CD8-positive, alpha-beta memory T cell (primary cell): Measurements from ENCODE around the gene TPM2. TPM values are rescaled to one million over a fixed set of nuclear protein-coding genes. Genes with fewer than 3 reads are reported as not detected.

ENCODE experiments used
- CTCF ChIA-PET: fragments of 350-600 bp; sonication (Branson Sonifier 250); formaldehyde crosslinking; loops from one replicate; lab custom pipeline; 2021; ENCODE audit warnings: antibody characterized with exemption; lab: Charles Lee
- POLR2A ChIA-PET: fragments of 350-600 bp; sonication (Branson Sonifier 250); formaldehyde crosslinking; loops from one replicate; lab custom pipeline; 2021; ENCODE audit warnings: antibody characterized with exemption; lab: Charles Lee
- DNase-seq, 5 donors: peaks; one replicate each; pipeline versions ENCODE4 v3.0.0 to v3.0.0-alpha.2; 2020 to 2022; ENCODE audit warnings: mixed read lengths in 1 of 5
- H3K27ac ChIP-seq: one replicate; pipeline ENCODE4 v1.7.0; 2013; ENCODE audit warnings: low read depth, mild to moderate bottlenecking, low read length, moderate library complexity
- H3K27me3 ChIP-seq: 2 replicates; pipeline ENCODE4 v1.7.0; 2013; ENCODE audit warnings: low read length, mild to moderate bottlenecking; ENCODE audit not compliant: insufficient read depth, poor library complexity, severe bottlenecking
- H3K36me3 ChIP-seq: 2 replicates; pipeline ENCODE4 v1.7.0; 2013; ENCODE audit warnings: mild to moderate bottlenecking, low read length, moderate library complexity; ENCODE audit not compliant: insufficient read depth
- H3K4me1 ChIP-seq: 2 replicates; pipeline ENCODE4 v1.7.0; 2013; ENCODE audit warnings: mild to moderate bottlenecking, low read length, moderate library complexity; ENCODE audit not compliant: insufficient read depth
- H3K4me3 ChIP-seq: 2 replicates; pipeline ENCODE4 v1.7.0; 2013; ENCODE audit warnings: mild to moderate bottlenecking, low read length
- H3K9me3 ChIP-seq: 2 replicates; pipeline ENCODE4 v1.7.0; 2013; ENCODE audit warnings: mild to moderate bottlenecking, low read length
- H3K27ac Mint-ChIP-seq, 8 donors: one replicate each; pipeline ENCODE4 v1.8.0; 2020 to 2021; ENCODE audit warnings: mixed read lengths in 8 of 8, mild to moderate bottlenecking in 6 of 8, inconsistent platforms in 3 of 8, moderate library complexity in 3 of 8
- H3K27me3 Mint-ChIP-seq, 2 donors: one replicate each; pipeline ENCODE4 v1.8.0; 2020 to 2021; ENCODE audit warnings: mixed read lengths in 2 of 2, mild to moderate bottlenecking in 1 of 2, moderate library complexity in 1 of 2
- H3K36me3 Mint-ChIP-seq, 3 donors: one replicate each; pipeline ENCODE4 v1.8.0; 2020 to 2021; ENCODE audit warnings: mixed read lengths in 3 of 3, inconsistent platforms in 1 of 3, mild to moderate bottlenecking in 1 of 3
- H3K4me1 Mint-ChIP-seq, 3 donors: one replicate each; pipeline ENCODE4 v1.8.0; 2020 to 2021; ENCODE audit warnings: mixed read lengths in 3 of 3, inconsistent platforms in 1 of 3, mild to moderate bottlenecking in 1 of 3
- H3K4me3 Mint-ChIP-seq, 7 donors: one replicate each; pipeline ENCODE4 v1.8.0; 2020 to 2021; ENCODE audit warnings: mixed read lengths in 7 of 7, mild to moderate bottlenecking in 6 of 7, moderate library complexity in 4 of 7, inconsistent platforms in 2 of 7
- H3K9me3 Mint-ChIP-seq, 5 donors: one replicate each; pipeline ENCODE4 v1.8.0; 2020 to 2022; ENCODE audit warnings: mixed read lengths in 5 of 5, mild to moderate bottlenecking in 3 of 5, moderate library complexity in 2 of 5, inconsistent platforms in 1 of 5
- polyA plus RNA-seq: library from polyadenylated mRNA; unstranded; fragments of 300-500 nt; fragmentation: Illumina TruSeq; gene quantifications from one replicate; pipeline ENCODE4 v1.2.3, GENCODE V29; 2021
- total RNA-seq, 2 experiments: library from RNA; stranded (reverse); gene quantifications; one replicate each; pipeline ENCODE4 v1.2.3, GENCODE V29; 2021

Gene TPM2
- total and polyA plus RNA-seq, 3 experiments from 2014 or later = 0.22 to 7.3 (median 6.6) TPM

DNA sequence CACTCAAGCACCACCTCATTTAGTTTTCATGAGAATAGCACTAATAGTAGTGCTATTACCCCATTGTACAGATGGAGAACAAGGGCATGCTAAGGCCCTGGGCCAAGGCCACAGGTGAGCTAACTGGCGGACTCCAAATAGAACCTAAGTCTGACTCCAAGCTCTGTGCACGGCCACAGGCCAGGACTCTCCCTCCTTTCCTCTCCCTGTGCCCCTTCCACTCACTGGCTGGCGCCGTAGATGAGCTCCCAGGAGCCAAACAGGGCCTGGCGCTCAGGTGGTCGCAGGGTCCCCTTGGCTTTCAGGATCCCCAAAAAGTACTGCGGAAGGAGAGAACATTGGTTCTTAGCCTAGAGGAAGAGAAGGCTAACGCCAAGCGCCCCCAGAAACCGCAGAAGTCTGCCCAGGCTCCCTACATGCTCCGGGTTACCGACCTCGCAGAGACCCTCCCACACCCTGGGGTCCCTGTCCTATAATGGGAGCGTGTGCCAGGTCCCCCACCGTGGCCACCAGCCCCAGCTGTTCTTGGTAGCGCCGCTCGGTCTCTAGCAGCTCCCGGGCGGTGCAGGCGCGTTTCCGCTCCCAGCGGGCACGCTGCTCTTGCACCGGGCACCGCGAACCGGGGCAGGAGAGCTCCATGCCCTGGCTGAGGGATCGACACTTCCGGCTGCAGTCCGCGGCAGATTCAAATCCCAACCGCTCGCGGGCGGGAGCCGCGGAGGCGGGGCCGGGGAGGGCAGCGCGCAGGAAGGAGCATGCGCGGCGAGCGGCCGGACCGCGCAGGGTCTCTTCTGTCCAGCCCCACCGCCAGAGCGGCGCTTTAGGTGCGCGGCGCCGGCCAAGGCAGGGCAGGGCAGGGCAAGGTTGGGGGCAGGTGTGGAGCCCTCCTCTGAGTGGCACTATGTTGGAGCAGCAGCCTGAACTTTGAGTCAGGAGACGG is 24.9 kb downstream of the TPM2 start, which contains the start of gene ARHGEF39:
Gene ARHGEF39, minus strand, starts transcription at position 665 of the 940 bp plus-strand sequence. Its CDS starts 26 bp downstream, at position 639.
- Histone ChIP-seq H3K4me3 (peak within 1 kb of the TSS; percentile 84), H3K27me3 (no peaks in the 10 kb centered on the region), H3K27ac (peak within 1 kb of the TSS; percentile 39), H3K4me1 (peaks cover 52% of the 10 kb centered on the region), H3K36me3 (peaks cover 10% of the 10 kb centered on the region), H3K9me3 (no peaks in the 10 kb centered on the region)
- H3K4me3 Mint-ChIP-seq = peak within 1 kb of the TSS; percentile 87 to 91 (median 89)
- no peaks in the 10 kb centered on the region for H3K9me3 Mint-ChIP-seq
- ChIA-PET CTCF (interaction anchor here (0.7 to 8.6 kb wide), 16 partner anchors 7 to 92 kb away, joined by 3 to 82 read pairs (median 6); partner anchors contain the start of genes CCDC107 and RMRP), POLR2A (interaction anchor here (0.8 to 2.1 kb wide), 6 partner anchors 18 to 562 kb away, joined by 3 to 6 read pairs (median 4); partner anchors contain the start of genes CREB3, STOML2, TESK1 and TLN1)
- H3K27ac Mint-ChIP-seq = peak within 1 kb of the TSS; percentile 73 to 100 (median 97)
- peak; percentile 60 to 79 (median 71) for DNase-seq
- H3K4me1 Mint-ChIP-seq = peaks cover 53 to 68% (median 64%) of the 10 kb centered on the region in 3 donors
- H3K36me3 Mint-ChIP-seq = peaks cover 5 to 18% (median 13%) of the 10 kb centered on the region in 3 donors
- peaks cover 0 to 2% of the 10 kb centered on the region in 2 donors for H3K27me3 Mint-ChIP-seq

DNA sequence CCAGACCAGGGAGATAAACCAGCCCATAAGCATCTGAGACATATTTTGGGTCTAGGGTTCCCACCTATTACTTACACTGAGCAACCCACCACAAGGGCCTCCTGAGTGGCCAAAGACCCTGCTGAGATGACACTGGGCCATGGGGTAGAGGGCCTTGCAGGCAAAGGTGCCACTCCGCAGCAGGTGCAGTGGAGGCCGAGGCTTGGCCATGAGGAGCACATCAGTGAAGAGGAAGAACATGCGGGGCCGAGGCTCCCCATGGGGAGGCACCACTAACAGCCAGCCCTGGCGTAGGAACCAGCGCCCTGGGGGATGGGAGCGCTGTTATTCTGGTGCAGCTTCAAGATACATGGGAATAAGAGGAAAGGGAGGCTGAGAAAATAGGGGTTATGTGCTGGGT is 27.3 kb downstream of the TPM2 start:
- POLR2A ChIA-PET = interaction anchor here (1.1 kb wide), 1 partner anchor 59 kb away, joined by 3 read pairs; no protein-coding TSS in a partner anchor
- Mint-ChIP-seq H3K9me3 (peaks cover 0 to 6% (median 4%) of the 10 kb centered on the region in 5 donors), H3K27ac (peak overlapping the region; percentile 83 to 100 (median 99)), H3K27me3 (peaks cover 4 to 10% of the 10 kb centered on the region in 2 donors), H3K4me3 (peak overlapping the region; percentile 18 to 91 (median 84)), H3K36me3 (peaks cover 11 to 29% (median 13%) of the 10 kb centered on the region in 3 donors), H3K4me1 (peaks cover 68 to 87% (median 83%) of the 10 kb centered on the region in 3 donors)
- no peaks in the 10 kb centered on the region for H3K9me3 ChIP-seq
- peaks cover 10% of the 10 kb centered on the region for H3K36me3 ChIP-seq
- CTCF ChIA-PET = interaction anchor here (1.2 to 10.0 kb wide), 5 partner anchors 16 to 220 kb away, joined by 3 to 162 read pairs (median 5); partner anchors contain the start of gene SIT1
- peaks cover 64% of the 10 kb centered on the region for H3K4me1 ChIP-seq
- peak overlapping the region; percentile 24 for H3K4me3 ChIP-seq
- DNase-seq = no peak
- no peaks in the 10 kb centered on the region for H3K27me3 ChIP-seq
- H3K27ac ChIP-seq = peak overlapping the region; percentile 7

DNA sequence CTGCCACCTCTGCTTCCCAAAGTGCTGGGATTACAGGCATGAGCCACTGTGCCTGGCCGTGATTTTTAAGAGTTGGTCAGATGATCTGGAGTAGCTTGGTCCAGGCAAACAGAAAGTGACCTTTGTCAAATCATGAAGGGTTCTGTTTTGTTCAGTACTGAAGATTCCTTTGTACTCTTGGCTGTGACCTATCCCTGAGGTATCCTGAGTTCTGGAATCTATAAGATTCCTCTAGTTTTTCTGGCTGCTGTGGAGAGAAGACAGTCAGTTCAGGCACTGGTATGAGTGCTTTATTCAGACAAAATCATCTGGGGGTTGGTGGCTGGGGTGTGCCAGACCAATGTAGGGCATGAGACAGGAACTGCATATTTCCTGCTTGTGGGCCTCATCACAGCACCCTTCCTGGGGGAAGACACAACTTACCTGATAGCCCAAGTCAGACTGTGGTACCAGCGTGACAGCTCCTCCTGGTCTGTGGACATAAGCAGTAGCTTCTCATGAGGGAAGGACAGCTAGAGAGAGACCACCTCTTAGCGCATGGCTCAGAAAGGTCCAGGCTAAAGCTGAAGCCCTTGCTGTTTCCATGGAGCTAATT is 27.9 kb downstream of the TPM2 start:
- DNase-seq = peak in 4 of 5 donors; percentile 28 to 68 (median 53)
- peak overlapping the region; percentile 24 for H3K4me3 ChIP-seq
- H3K27me3 Mint-ChIP-seq = peaks cover 4 to 10% of the 10 kb centered on the region in 2 donors

DNA sequence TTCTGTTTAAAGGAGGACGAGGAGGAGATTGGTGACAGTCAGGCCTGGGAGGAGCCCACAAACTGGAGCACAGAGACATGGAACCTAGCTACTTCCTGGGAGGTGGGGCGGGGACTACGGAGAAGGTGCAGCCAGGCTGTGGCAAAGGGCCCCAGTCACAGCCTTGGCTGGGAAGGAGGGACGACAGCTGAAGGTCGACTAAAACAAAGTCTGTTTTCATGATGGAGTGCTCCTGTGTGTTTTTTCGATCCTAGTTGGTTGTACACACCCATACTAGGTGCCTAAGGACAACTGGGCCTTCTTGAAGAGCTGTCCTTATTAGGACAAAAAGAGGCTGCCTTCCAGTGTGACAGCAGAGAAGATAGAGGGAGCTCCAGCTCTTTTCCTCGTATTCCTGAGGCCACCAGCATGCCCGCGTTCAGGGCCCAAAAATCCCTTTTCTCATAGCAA is 28.7 kb downstream of the TPM2 start:
- no peak for DNase-seq
- Mint-ChIP-seq H3K9me3 (peaks cover 0 to 6% (median 4%) of the 10 kb centered on the region in 5 donors), H3K4me1 (peaks cover 81 to 95% (median 93%) of the 10 kb centered on the region in 3 donors), H3K36me3 (peaks cover 11 to 29% (median 13%) of the 10 kb centered on the region in 3 donors), H3K27me3 (peaks cover 4 to 10% of the 10 kb centered on the region in 2 donors), H3K4me3 (peak overlapping the region; percentile 30 to 97 (median 70)), H3K27ac (peak overlapping the region; percentile 40 to 100 (median 98))
- ChIA-PET POLR2A (interaction anchor here (0.6 to 1.5 kb wide), 4 partner anchors 12 to 57 kb away, joined by 3 to 6 read pairs (median 3); no protein-coding TSS in a partner anchor), CTCF (interaction anchor here (0.9 to 10.0 kb wide), 14 partner anchors 15 to 544 kb away, joined by 3 to 162 read pairs (median 4); partner anchors contain the start of genes CREB3, SIT1 and TLN1)
- Histone ChIP-seq H3K36me3 (peaks cover 10% of the 10 kb centered on the region), H3K27me3 (no peaks in the 10 kb centered on the region), H3K4me3 (no peak overlapping the region), H3K4me1 (peaks cover 73% of the 10 kb centered on the region), H3K9me3 (no peaks in the 10 kb centered on the region), H3K27ac (no peak overlapping the region)

More for the DNA sequence above, 27.9 kb downstream of the TPM2 start:
- H3K4me1 Mint-ChIP-seq = peaks cover 74 to 93% (median 89%) of the 10 kb centered on the region in 3 donors
- peak overlapping the region; percentile 83 to 100 (median 99) for H3K27ac Mint-ChIP-seq
- H3K9me3 Mint-ChIP-seq = peaks cover 0 to 6% (median 4%) of the 10 kb centered on the region in 5 donors
- POLR2A ChIA-PET = interaction anchor here (1.1 to 1.2 kb wide), 2 partner anchors 15 to 58 kb away, joined by 3 read pairs; no protein-coding TSS in a partner anchor
- peak overlapping the region; percentile 72 to 91 (median 84) for H3K4me3 Mint-ChIP-seq
- H3K36me3 Mint-ChIP-seq = peaks cover 11 to 29% (median 13%) of the 10 kb centered on the region in 3 donors
- Histone ChIP-seq H3K4me1 (peaks cover 70% of the 10 kb centered on the region), H3K9me3 (no peaks in the 10 kb centered on the region), H3K36me3 (peaks cover 10% of the 10 kb centered on the region), H3K27me3 (no peaks in the 10 kb centered on the region), H3K27ac (peak overlapping the region; percentile 7)
- CTCF ChIA-PET = interaction anchor here (0.9 to 10.0 kb wide), 10 partner anchors 16 to 221 kb away, joined by 3 to 162 read pairs (median 4); partner anchors contain the start of genes CREB3, SIT1 and TLN1

DNA sequence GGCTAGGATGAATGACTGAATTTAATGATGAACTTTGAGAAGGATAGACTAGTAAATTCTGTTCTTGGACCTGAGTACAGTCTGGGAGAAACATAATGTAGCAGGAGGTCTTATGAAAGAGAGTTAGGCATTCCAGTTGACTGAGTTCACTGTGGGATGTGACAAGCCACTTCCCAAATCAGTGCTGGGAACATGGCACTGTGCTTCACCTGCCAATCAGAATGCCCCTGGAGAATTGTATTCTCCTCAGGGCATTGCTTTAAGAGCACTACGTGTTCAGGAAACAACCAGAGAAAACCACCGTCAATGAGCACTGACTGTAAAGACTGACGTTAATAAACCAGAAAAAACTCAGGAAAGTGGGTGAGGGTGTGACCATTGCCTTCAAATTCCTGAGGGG is 30.4 kb downstream of the TPM2 start:
- H3K4me1 Mint-ChIP-seq = peaks cover 75 to 88% (median 85%) of the 10 kb centered on the region in 3 donors
- H3K9me3 Mint-ChIP-seq = peaks cover 0 to 6% (median 4%) of the 10 kb centered on the region in 5 donors
- CTCF ChIA-PET = interaction anchor here (0.9 to 10.0 kb wide), 21 partner anchors 7 to 556 kb away, joined by 3 to 162 read pairs (median 10); partner anchors contain the start of genes ARHGEF39, CD72, CREB3 and SIT1
- peaks cover 11 to 29% (median 13%) of the 10 kb centered on the region in 3 donors for H3K36me3 Mint-ChIP-seq
- no peak for DNase-seq
- Histone ChIP-seq H3K27me3 (no peaks in the 10 kb centered on the region), H3K36me3 (peaks cover 10% of the 10 kb centered on the region), H3K4me3 (peak overlapping the region; percentile 90), H3K9me3 (no peaks in the 10 kb centered on the region), H3K4me1 (peaks cover 67% of the 10 kb centered on the region), H3K27ac (no peak overlapping the region)
- peak overlapping the region; percentile 94 to 100 (median 98) for H3K27ac Mint-ChIP-seq
- H3K27me3 Mint-ChIP-seq = peaks cover 4 to 10% of the 10 kb centered on the region in 2 donors
- POLR2A ChIA-PET = interaction anchor here (1.2 to 5.1 kb wide), 5 partner anchors 10 to 72 kb away, joined by 3 to 53 read pairs (median 6); partner anchors contain the start of genes CREB3 and TLN1
- peak overlapping the region; percentile 84 to 97 (median 92) for H3K4me3 Mint-ChIP-seq

DNA sequence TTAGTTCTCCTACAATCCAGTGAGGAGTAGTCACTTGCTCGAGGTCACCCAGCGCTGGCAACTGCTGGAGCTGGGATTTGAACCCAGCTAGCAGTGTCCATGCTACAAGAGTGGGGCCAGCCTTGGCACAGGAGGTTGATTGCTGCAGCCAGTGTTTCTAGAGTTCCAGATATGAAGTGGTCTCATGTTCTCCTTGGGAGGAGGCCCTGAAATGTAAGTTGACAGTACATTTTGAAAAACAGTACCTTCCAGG is 30.8 kb downstream of the TPM2 start:
- no peaks in the 10 kb centered on the region for H3K9me3 ChIP-seq
- Mint-ChIP-seq H3K4me1 (peaks cover 72 to 88% (median 84%) of the 10 kb centered on the region in 3 donors), H3K27ac (peak overlapping the region; percentile 94 to 100 (median 98)), H3K36me3 (peaks cover 11 to 29% (median 13%) of the 10 kb centered on the region in 3 donors), H3K4me3 (peak overlapping the region; percentile 84 to 97 (median 92)), H3K27me3 (peaks cover 4 to 10% of the 10 kb centered on the region in 2 donors), H3K9me3 (peaks cover 0 to 6% (median 4%) of the 10 kb centered on the region in 5 donors)
- H3K27me3 ChIP-seq = no peaks in the 10 kb centered on the region
- POLR2A ChIA-PET = interaction anchor here (1.2 to 5.1 kb wide), 9 partner anchors 10 to 73 kb away, joined by 3 to 53 read pairs (median 6); partner anchors contain the start of genes CREB3, TESK1 and TLN1
- H3K36me3 ChIP-seq = peaks cover 10% of the 10 kb centered on the region
- no peak for DNase-seq
- H3K27ac ChIP-seq = peak overlapping the region; percentile 99
- CTCF ChIA-PET = interaction anchor here (0.9 to 10.0 kb wide), 22 partner anchors 7 to 556 kb away, joined by 3 to 162 read pairs (median 10); partner anchors contain the start of genes ARHGEF39, CD72, CREB3 and SIT1
- H3K4me3 ChIP-seq = peak overlapping the region; percentile 90
- H3K4me1 ChIP-seq = peaks cover 69% of the 10 kb centered on the region
